Spinal cord (tissue), 10 donors: ENCODE results near the gene NTN3. TPM values are rescaled to one million over a fixed set of nuclear protein-coding genes. Genes with fewer than 3 reads are reported as not detected.

Experiments used
- DNase-seq, 6 donors: peaks; one replicate each; pipeline versions ENCODE4 v3.0.0 to v3.0.0-alpha.2; 2013 to 2015; ENCODE audit warnings: low spot score in 6 of 6, low read depth in 4 of 6
- H3K27ac ChIP-seq: one replicate; pipeline ENCODE4 v1.5.1; 2013; ENCODE audit warnings: low read depth, low read length, control low read depth
- H3K27me3 ChIP-seq: one replicate; pipeline ENCODE4 v1.6.1; 2013; ENCODE audit warnings: low read length; ENCODE audit not compliant: control insufficient read depth, insufficient read depth
- H3K36me3 ChIP-seq: one replicate; pipeline ENCODE4 v1.6.1; 2013; ENCODE audit warnings: low read length; ENCODE audit not compliant: control insufficient read depth, insufficient read depth
- H3K4me1 ChIP-seq: one replicate; pipeline ENCODE4 v1.6.1; 2013; ENCODE audit warnings: low read length; ENCODE audit not compliant: control insufficient read depth, insufficient read depth
- H3K4me3 ChIP-seq: one replicate; pipeline ENCODE4 v1.5.1; 2013; ENCODE audit warnings: low read depth, low read length, control low read depth
- H3K9me3 ChIP-seq: one replicate; pipeline ENCODE4 v1.6.1; 2013; ENCODE audit warnings: low read length; ENCODE audit not compliant: control insufficient read depth, insufficient read depth
- WGBS: methylation state at CpG from one replicate; pipeline ENCODE4 v1.1.5; 2013; ENCODE audit warnings: missing lambda C conversion rate; ENCODE audit not compliant: insufficient coverage; 5-methylcytosine and 5-hydroxymethylcytosine counted together
- polyA plus RNA-seq, 2 donors: library from polyadenylated mRNA; unstranded; fragments of 120-200 nt; gene quantifications; one replicate each; pipeline ENCODE4 v1.2.1, GENCODE V29; 2013; ENCODE audit not compliant: insufficient read length in 2 of 2
- small RNA-seq: library from RNA; depleted of rRNA; stranded (forward); fragments of <200 nt; gene quantifications from one replicate; pipeline ENCODE3, GENCODE V24; 2014; ENCODE audit warnings: low replicate concordance
- total RNA-seq, 2 donors: library from RNA; depleted of rRNA in 1 of 2; stranded (reverse); fragments of 120-200 nt in 1 of 2; fragments of >200 nt in 1 of 2; gene quantifications; one replicate each; pipeline versions ENCODE4 v1.2.3 to v1.2.4, GENCODE V29; 2013 to 2014
- donor health status: healthy.

The NTN3 gene
- total and polyA plus RNA-seq, 4 donors = 1.6 to 3.9 (median 3.0) TPM

DNA sequence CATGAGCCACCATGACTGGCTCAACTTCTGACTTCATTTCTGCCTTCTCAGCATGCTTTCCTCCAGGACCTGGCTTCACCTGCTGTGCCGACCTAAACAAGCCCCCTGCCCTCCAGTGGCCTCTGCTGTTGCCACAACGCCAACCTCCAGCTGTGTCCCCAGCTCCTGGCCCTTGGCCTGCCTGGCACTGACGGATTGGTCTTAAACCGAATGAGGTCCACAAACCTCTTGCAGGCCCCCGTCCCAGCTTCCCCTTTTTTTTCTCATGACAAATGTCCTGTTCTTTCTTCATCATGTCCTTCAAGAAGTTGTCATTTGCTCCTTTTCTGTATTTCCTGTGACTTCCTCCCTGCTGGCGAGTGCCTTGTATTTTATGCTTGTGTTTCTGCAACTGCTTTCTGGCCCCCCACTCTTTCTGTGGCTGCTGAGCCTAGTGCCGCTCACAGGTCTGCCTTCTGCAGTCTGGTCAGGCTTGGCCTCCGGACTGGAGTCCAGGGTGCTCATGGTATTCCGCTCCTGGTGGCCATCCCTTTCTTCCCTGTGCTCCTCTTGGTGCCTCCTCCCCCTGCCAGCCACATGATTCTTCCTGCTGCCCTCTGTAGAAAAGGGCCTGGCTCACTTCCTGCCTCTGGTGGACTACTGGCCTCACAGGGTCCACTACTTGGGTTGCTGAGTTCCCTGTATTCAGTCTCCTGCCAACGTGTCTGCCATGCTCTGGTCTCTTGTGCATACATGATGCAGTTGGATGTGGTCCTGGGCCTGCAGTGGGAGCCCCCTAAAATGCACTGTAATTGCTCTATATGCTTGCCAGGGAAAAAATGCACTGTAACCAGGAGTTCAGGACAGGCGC, 45.5 kb downstream of the NTN3 start:
- no peaks in the 10 kb centered on the region for H3K9me3 ChIP-seq
- H3K36me3 ChIP-seq = peaks cover 45% of the 10 kb centered on the region
- H3K4me1 ChIP-seq = peaks cover 81% of the 10 kb centered on the region
- no peak overlapping the region for H3K27ac ChIP-seq
- DNase-seq = no peak
- no peaks in the 10 kb centered on the region for H3K27me3 ChIP-seq
- no peak overlapping the region for H3K4me3 ChIP-seq
- WGBS = 59% methylated on average over 11 of the region's 11 CpGs

DNA sequence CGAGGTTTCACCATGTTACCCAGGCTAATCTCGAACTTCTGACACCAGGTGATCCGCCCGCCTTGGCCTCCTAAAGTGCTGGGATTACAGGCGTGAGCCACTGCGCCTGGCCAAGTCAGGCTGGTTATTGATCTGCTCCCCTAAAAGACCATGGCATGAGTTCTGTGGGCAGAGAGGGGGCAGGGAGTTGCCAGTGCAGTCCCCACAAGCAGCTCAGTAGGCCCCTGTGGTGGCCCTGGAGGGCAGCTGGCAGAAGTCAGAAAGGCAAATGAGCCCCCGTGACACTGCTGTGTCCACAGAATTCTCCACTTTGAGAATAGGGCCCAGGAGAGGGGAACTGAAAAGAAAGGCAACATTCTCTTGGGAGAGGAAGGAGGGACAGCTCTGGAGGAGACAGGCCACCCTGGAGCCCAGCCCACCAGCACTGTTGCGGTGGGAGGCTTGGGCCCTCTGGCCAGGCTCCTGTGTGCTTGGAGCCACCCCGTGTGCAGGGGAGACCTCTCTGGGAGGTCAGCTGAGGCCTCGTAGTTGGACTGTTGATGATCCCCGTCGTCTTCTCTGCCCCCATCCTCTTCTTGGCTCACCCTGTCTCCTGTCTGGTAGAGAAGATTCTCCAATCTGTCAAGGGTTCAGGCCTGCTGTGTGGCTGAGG, 47.0 kb downstream of the NTN3 start:
- H3K27ac ChIP-seq = no peak overlapping the region
- DNase-seq = no peak
- 84% methylated on average over 9 of the region's 12 CpGs for WGBS
- H3K36me3 ChIP-seq = peaks cover 56% of the 10 kb centered on the region
- H3K27me3 ChIP-seq = no peaks in the 10 kb centered on the region
- H3K4me3 ChIP-seq = no peak overlapping the region
- peaks cover 67% of the 10 kb centered on the region for H3K4me1 ChIP-seq
- H3K9me3 ChIP-seq = no peaks in the 10 kb centered on the region

DNA sequence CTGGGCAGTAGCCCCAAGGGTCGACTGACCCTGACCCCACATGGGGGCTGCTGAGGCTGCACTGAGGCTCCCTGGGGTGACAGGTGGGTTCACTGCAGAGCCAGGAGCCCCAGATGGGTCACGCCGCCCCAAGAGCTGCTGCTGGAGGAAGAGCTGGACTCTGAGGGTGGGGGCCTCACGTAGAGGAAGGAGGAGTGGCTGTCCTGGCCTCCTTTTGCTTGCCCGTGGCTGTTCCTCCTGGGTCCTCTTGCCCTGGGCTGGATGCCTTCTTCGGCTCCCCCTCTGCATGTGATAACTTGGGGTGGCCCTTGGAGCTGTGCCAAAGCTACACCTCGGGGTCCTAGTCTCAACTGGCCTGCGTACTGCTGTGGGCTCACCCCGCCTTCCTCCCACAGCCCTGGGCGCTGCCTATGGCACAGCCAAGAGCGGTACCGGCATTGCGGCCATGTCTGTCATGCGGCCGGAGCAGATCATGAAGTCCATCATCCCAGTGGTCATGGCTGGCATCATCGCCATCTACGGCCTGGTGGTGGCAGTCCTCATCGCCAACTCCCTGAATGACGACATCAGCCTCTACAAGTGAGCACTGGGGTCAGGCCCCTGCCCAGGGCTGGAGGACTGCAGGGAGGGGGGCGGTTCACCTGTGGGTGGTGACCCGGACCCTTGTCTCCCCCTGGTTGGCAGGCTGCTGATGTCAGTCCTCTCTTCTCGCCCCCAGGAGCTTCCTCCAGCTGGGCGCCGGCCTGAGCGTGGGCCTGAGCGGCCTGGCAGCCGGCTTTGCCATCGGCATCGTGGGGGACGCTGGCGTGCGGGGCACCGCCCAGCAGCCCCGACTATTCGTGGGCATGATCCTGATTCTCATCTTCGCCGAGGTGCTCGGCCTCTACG, 48.0 kb downstream of the NTN3 start:
- Histone ChIP-seq H3K4me3 (no peak overlapping the region), H3K4me1 (peaks cover 64% of the 10 kb centered on the region), H3K36me3 (peaks cover 66% of the 10 kb centered on the region), H3K27me3 (no peaks in the 10 kb centered on the region), H3K9me3 (no peaks in the 10 kb centered on the region), H3K27ac (no peak overlapping the region)
- 86% methylated on average over 38 of the region's 39 CpGs for WGBS
- DNase-seq = no peak

DNA sequence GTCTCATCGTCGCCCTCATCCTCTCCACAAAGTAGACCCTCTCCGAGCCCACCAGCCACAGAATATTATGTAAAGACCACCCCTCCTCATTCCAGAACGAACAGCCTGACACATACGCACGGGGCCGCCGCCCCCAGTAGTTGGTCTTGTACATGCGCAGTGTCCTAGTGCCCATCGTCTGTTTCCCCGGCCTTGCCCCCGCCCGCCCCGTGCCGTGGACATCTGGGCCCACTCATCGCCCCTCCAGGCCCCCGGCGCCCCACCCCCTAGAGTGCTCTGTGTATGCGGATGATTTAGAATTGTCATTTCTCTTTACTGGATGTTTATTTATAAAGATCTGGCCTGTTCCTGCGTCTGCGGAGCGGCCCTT, 48.6 kb downstream of the NTN3 start:
- Histone ChIP-seq H3K4me1 (peaks cover 62% of the 10 kb centered on the region), H3K27ac (peak overlapping the region; percentile 47), H3K9me3 (no peaks in the 10 kb centered on the region), H3K4me3 (peak overlapping the region; percentile 16), H3K27me3 (no peaks in the 10 kb centered on the region), H3K36me3 (peaks cover 72% of the 10 kb centered on the region)
- no peak for DNase-seq
- 62% methylated on average over 12 of the region's 22 CpGs for WGBS

DNA sequence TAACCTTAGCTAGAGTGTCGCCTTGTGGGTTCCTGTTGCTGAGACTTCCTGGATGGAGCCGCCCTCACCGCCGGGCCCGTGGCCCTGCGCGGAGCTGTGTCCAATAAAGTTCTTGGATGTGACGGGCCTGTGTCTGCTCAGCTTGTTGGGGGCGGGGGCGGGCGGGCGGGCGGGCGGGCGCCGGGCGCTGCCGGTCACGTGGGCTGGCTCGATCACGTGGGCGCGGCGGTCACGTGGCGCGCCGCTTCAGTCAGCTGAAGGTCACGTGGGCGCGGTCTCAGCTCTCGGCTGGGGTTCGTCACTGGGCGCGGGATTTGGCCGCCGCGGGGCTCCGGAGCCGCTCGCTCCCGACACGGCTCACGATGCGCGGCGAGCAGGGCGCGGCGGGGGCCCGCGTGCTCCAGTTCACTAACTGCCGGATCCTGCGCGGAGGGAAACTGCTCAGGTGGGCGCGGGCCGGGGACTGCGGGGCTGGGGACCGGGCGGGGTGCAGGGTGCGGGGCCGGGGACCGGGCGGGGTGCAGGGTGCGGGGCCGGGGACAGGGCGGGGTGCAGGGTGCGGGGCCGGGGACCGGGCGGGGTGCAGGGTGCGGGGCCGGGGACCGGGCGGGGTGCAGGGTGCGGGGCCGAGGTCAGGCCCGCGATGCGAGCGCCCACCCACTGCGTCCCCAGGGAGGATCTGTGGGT, 49.1 kb downstream of the NTN3 start, which contains the start of gene AMDHD2:
AMDHD2 (plus strand) TSS at position 275 of the 687 bp plus-strand sequence; CDS start at position 363, 88 bp downstream.
- peaks cover 57% of the 10 kb centered on the region for H3K4me1 ChIP-seq
- peak; percentile 57 to 95 (median 79) for DNase-seq
- peak within 1 kb of the TSS; percentile 52 for H3K4me3 ChIP-seq
- H3K27me3 ChIP-seq = no peaks in the 10 kb centered on the region
- H3K27ac ChIP-seq = peak within 1 kb of the TSS; percentile 47
- H3K9me3 ChIP-seq = no peaks in the 10 kb centered on the region
- under 1% methylated on average over 76 of the region's 83 CpGs for WGBS
- peaks cover 77% of the 10 kb centered on the region for H3K36me3 ChIP-seq

DNA sequence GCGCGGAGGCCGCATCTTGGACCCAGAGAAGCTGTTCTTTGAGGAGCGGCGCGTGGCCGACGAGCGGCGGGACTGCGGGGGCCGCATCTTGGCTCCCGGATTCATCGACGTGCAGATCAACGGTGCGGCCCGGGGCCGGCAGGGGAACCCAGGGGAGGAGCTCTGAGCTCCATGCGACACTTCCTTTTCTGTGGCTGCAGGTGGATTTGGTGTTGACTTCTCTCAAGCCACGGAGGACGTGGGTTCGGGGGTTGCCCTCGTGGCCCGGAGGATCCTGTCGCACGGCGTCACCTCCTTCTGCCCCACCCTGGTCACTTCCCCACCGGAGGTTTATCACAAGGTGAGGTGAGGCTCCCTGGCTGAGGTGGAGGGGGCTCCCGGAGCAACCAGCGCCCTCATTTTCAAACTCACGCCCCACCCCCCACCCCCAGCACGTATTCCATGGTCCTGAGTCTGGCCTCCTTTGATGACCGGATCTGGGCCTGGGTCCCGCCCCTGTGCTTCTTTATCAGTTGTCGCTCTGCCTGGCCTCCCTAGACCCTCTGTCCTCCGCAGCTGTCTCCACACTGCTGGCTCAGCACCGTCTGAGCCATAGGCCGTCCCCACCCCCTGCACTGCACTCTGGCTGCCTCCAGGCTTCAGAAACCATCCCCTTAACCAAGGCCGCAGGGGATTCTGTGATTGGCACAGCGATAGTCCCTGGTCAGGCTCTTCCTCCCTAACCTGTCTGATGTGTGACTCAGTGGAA, 49.9 kb downstream of the NTN3 start:
- 20% methylated on average over 28 of the region's 41 CpGs for WGBS
- H3K4me3 ChIP-seq = peak overlapping the region; percentile 52
- no peaks in the 10 kb centered on the region for H3K27me3 ChIP-seq
- no peaks in the 10 kb centered on the region for H3K9me3 ChIP-seq
- no peak for DNase-seq
- H3K36me3 ChIP-seq = peaks cover 80% of the 10 kb centered on the region
- peaks cover 50% of the 10 kb centered on the region for H3K4me1 ChIP-seq
- H3K27ac ChIP-seq = no peak overlapping the region

Small RNA genes lying within 50 kb of the gene (small RNA-seq; reads per million reads assigned to genes)
- not detected for gene AC093525.1
- gene MIR6768 = not detected

Other genes with a start within 250 kb of the NTN3 start
- 10 to 100 TPM; 18.0 to 29.2 TPM for gene E4F1, start 247.7 kb upstream of the NTN3 start, total RNA-seq
- 10 to 100 TPM; 29.7 to 31.9 TPM for gene E4F1, start 247.7 kb upstream of the NTN3 start, polyA plus RNA-seq
- gene DNASE1L2, start 234.9 kb upstream of the NTN3 start, total RNA-seq = 1 to 10 TPM; 1.9 to 2.6 TPM
- gene DNASE1L2, start 234.9 kb upstream of the NTN3 start, polyA plus RNA-seq = 1 to 10 TPM; 5.2 to 6.1 TPM
- gene ECI1, start 219.7 kb upstream of the NTN3 start, total RNA-seq = 10 to 100 TPM; 18.8 to 52.6 TPM
- gene ECI1, start 219.7 kb upstream of the NTN3 start, polyA plus RNA-seq = 10 to 100 TPM; 55.3 to 58.9 TPM
- 100 to 1,000 TPM in 1 of 2 donors, 10 to 100 TPM in 1; 72.7 to 109 TPM for gene RNPS1, start 203.2 kb upstream of the NTN3 start, total RNA-seq
- 100 to 1,000 TPM; 265 to 285 TPM for gene RNPS1, start 203.2 kb upstream of the NTN3 start, polyA plus RNA-seq
- 10 to 100 TPM; 34.3 to 61.0 TPM for gene ABCA3, start 130.6 kb upstream of the NTN3 start, total RNA-seq
- gene ABCA3, start 130.6 kb upstream of the NTN3 start, polyA plus RNA-seq = 10 to 100 TPM; 87.9 to 88.5 TPM
- gene CCNF, start 41.9 kb upstream of the NTN3 start, total RNA-seq = 1 to 10 TPM; 7.6 to 8.9 TPM
- 10 to 100 TPM; 10.4 to 11.6 TPM for gene CCNF, start 41.9 kb upstream of the NTN3 start, polyA plus RNA-seq
- 1 to 10 TPM; 4.4 to 8.0 TPM for gene TEDC2, start 11.2 kb upstream of the NTN3 start, total RNA-seq
- 10 to 100 TPM; 12.0 to 12.1 TPM for gene TEDC2, start 11.2 kb upstream of the NTN3 start, polyA plus RNA-seq
- gene TBC1D24, start 3.8 kb downstream of the NTN3 start, total RNA-seq = 10 to 100 TPM; 22.2 to 22.8 TPM
- gene TBC1D24, start 3.8 kb downstream of the NTN3 start, polyA plus RNA-seq = 10 to 100 TPM; 48.1 to 64.2 TPM
- gene ATP6V0C, start 42.7 kb downstream of the NTN3 start, total RNA-seq = 10 to 100 TPM; 42.6 to 47.9 TPM
- 100 to 1,000 TPM; 642 to 659 TPM for gene ATP6V0C, start 42.7 kb downstream of the NTN3 start, polyA plus RNA-seq
- 10 to 100 TPM; 15.4 to 38.0 TPM for gene AMDHD2, start 49.1 kb downstream of the NTN3 start, total RNA-seq
- 10 to 100 TPM; 24.2 to 39.1 TPM for gene AMDHD2, start 49.1 kb downstream of the NTN3 start, polyA plus RNA-seq
- under 1 TPM; 0.20 to 0.28 TPM for gene CEMP1, start 60.1 kb downstream of the NTN3 start, total RNA-seq
- 1 to 10 TPM; 6.7 to 8.1 TPM for gene CEMP1, start 60.1 kb downstream of the NTN3 start, polyA plus RNA-seq
- gene PDPK1, start 66.7 kb downstream of the NTN3 start, total RNA-seq = 10 to 100 TPM; 31.7 to 37.6 TPM
- 10 to 100 TPM; 37.6 to 43.1 TPM for gene PDPK1, start 66.7 kb downstream of the NTN3 start, polyA plus RNA-seq
- 10 to 100 TPM; 17.4 to 25.7 TPM for gene KCTD5, start 211.2 kb downstream of the NTN3 start, total RNA-seq
- 10 to 100 TPM; 42.4 to 44.3 TPM for gene KCTD5, start 211.2 kb downstream of the NTN3 start, polyA plus RNA-seq
- gene PRSS27, start 248.9 kb downstream of the NTN3 start, total RNA-seq = 1 to 10 TPM; 2.1 to 2.5 TPM
- gene PRSS27, start 248.9 kb downstream of the NTN3 start, polyA plus RNA-seq = 10 to 100 TPM in 1 of 2 donors, 1 to 10 TPM in 1; 9.7 to 11.5 TPM